ENCODE results near the gene SMAD2.

DNA sequence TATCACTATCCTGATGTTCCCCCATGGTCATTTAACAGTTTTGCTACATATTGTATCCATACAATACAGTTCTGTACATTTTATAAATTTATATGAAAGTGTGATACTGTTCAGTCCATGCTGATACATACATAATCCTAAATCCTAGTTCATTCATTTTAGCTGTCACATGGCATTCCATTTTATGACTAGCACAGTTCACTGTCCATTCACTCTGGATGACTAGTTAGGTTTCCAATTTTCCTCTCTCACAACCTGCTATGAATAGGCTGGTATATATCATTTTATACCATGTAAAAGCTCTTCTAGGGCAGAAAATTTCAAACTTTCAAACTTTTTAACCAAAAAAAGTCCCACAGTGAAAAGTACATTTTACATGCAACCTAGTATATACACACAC lies 15.2 kb downstream of the SMAD2 start:
- TF ChIP-seq, protein P1, sequence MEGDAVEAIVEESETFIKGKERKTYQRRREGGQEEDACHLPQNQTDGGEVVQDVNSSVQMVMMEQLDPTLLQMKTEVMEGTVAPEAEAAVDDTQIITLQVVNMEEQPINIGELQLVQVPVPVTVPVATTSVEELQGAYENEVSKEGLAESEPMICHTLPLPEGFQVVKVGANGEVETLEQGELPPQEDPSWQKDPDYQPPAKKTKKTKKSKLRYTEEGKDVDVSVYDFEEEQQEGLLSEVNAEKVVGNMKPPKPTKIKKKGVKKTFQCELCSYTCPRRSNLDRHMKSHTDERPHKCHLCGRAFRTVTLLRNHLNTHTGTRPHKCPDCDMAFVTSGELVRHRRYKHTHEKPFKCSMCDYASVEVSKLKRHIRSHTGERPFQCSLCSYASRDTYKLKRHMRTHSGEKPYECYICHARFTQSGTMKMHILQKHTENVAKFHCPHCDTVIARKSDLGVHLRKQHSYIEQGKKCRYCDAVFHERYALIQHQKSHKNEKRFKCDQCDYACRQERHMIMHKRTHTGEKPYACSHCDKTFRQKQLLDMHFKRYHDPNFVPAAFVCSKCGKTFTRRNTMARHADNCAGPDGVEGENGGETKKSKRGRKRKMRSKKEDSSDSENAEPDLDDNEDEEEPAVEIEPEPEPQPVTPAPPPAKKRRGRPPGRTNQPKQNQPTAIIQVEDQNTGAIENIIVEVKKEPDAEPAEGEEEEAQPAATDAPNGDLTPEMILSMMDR (IDR thresholded peaks at IDR 0.05; ENCODE audit: low read depth, low read length) = no peak
- no peak for TF ChIP-seq EZH2phosphoT487 (IDR thresholded peaks at IDR 0.05; ENCODE audit: low read depth)
